CD14-positive monocyte (primary cell): ENCODE results near the gene TBX10. TPM values are rescaled to one million over a fixed set of nuclear protein-coding genes. Genes with fewer than 3 reads are reported as not detected.

ENCODE experiments used
- DNase-seq, 3 donors: peaks; one replicate each; pipeline ENCODE4 v3.0.0-alpha.2; 2011 to 2022
- H2AFZ ChIP-seq: 2 replicates; pipeline ENCODE4 v1.6.0; 2012; ENCODE audit warnings: mild to moderate bottlenecking, low read depth, low read length, inconsistent platforms; ENCODE audit not compliant: insufficient read depth, poor library complexity, severe bottlenecking
- H3K27ac ChIP-seq, 2 donors: 1 replicate in 1 of 2; 2 replicates in 1 of 2; pipeline ENCODE4 v1.5.1; 2012 to 2013; ENCODE audit warnings: low read length in 2 of 2, control low read depth in 1 of 2, inconsistent platforms in 1 of 2, low read depth in 1 of 2, mild to moderate bottlenecking in 1 of 2
- H3K27me3 ChIP-seq, 2 donors: one replicate each; pipeline versions ENCODE4 v1.6.0 to v1.6.1; 2011 to 2013; ENCODE audit warnings: low read length in 2 of 2; ENCODE audit not compliant: control insufficient read depth in 2 of 2, insufficient read depth in 2 of 2
- H3K36me3 ChIP-seq, 2 donors: replicated peaks in 1 of 2; 1 replicate in 1 of 2; 2 replicates in 1 of 2; pipeline versions ENCODE4 v1.5.1 to v1.6.1; 2012 to 2013; ENCODE audit warnings: low read length in 2 of 2, control low read depth in 1 of 2, inconsistent platforms in 1 of 2, mild to moderate bottlenecking in 1 of 2; ENCODE audit not compliant: insufficient read depth in 2 of 2, control insufficient read depth in 1 of 2
- H3K4me1 ChIP-seq, 2 donors: 1 replicate in 1 of 2; 2 replicates in 1 of 2; pipeline versions ENCODE4 v1.5.1 to v1.6.1; 2012 to 2013; ENCODE audit warnings: low read length in 2 of 2, control low read depth in 1 of 2, inconsistent platforms in 1 of 2, mild to moderate bottlenecking in 1 of 2, moderate library complexity in 1 of 2; ENCODE audit not compliant: insufficient read depth in 2 of 2, control insufficient read depth in 1 of 2
- H3K4me2 ChIP-seq: replicated peaks from 2 replicates; pipeline ENCODE3; 2012; ENCODE audit warnings: low read length, moderate library complexity, mild to moderate bottlenecking; ENCODE audit not compliant: poor library complexity, severe bottlenecking; ENCODE audit errors: extremely low read depth
- H3K4me3 ChIP-seq, 3 experiments: fragments of 200-600 bp in 1 of 3; sonication (generic) in 1 of 3; replicated peaks in 1 of 3; 1 replicate in 2 of 3; 2 replicates in 1 of 3; pipeline ENCODE4 v1.5.1; 2011 to 2013; ENCODE audit warnings: low read length in 3 of 3, mild to moderate bottlenecking in 3 of 3, control low read depth in 2 of 3, low read depth in 2 of 3, inconsistent platforms in 1 of 3, moderate library complexity in 1 of 3
- H3K79me2 ChIP-seq: 2 replicates; pipeline ENCODE4 v1.6.0; 2012; ENCODE audit warnings: mild to moderate bottlenecking, control low read depth, inconsistent platforms, low read length, moderate library complexity; ENCODE audit not compliant: insufficient read depth
- H3K9ac ChIP-seq: 2 replicates; pipeline ENCODE4 v1.6.0; 2017; ENCODE audit warnings: low read length, mild to moderate bottlenecking; ENCODE audit not compliant: insufficient read depth, poor library complexity, severe bottlenecking
- H3K9me3 ChIP-seq, 2 donors: replicated peaks in 1 of 2; 1 replicate in 1 of 2; 2 replicates in 1 of 2; pipeline versions ENCODE4 v1.5.1 to v1.6.1; 2012 to 2013; ENCODE audit warnings: low read length in 2 of 2, control low read depth in 1 of 2; ENCODE audit not compliant: control insufficient read depth in 1 of 2, insufficient read depth in 1 of 2
- H4K20me1 ChIP-seq: 2 replicates; pipeline ENCODE4 v1.6.0; 2012; ENCODE audit warnings: mild to moderate bottlenecking, low read length, control low read depth, moderate library complexity; ENCODE audit not compliant: insufficient read depth
- H3K27ac Mint-ChIP-seq, 7 donors: one replicate each; pipeline ENCODE4 v1.8.0; 2020; ENCODE audit warnings: mild to moderate bottlenecking in 7 of 7, mixed read lengths in 7 of 7, moderate library complexity in 6 of 7, inconsistent platforms in 2 of 7
- H3K27me3 Mint-ChIP-seq, 3 donors: one replicate each; pipeline ENCODE4 v1.8.0; 2021 to 2022; ENCODE audit warnings: low read depth in 3 of 3, mild to moderate bottlenecking in 3 of 3, mixed read lengths in 3 of 3, moderate library complexity in 3 of 3, inconsistent platforms in 1 of 3
- H3K36me3 Mint-ChIP-seq, 2 donors: one replicate each; pipeline ENCODE4 v1.8.0; 2020; ENCODE audit warnings: mixed read lengths in 2 of 2, inconsistent platforms in 1 of 2, mild to moderate bottlenecking in 1 of 2
- H3K4me1 Mint-ChIP-seq: one replicate; pipeline ENCODE4 v1.8.0; 2020; ENCODE audit warnings: mild to moderate bottlenecking, mixed read lengths
- H3K4me3 Mint-ChIP-seq, 2 donors: one replicate each; pipeline ENCODE4 v1.8.0; 2020; ENCODE audit warnings: mild to moderate bottlenecking in 2 of 2, mixed read lengths in 2 of 2, moderate library complexity in 1 of 2
- H3K9me3 Mint-ChIP-seq, 7 donors: one replicate each; pipeline ENCODE4 v1.8.0; 2020 to 2022; ENCODE audit warnings: mixed read lengths in 7 of 7, mild to moderate bottlenecking in 6 of 7, moderate library complexity in 6 of 7, inconsistent platforms in 2 of 7
- CTCF ChIP-seq: fragments of 200-600 bp; IDR thresholded peaks from one replicate; pipeline ENCODE4 v1.8.0; 2022; ENCODE audit warnings: antibody characterized with exemption, mild to moderate bottlenecking
- WGBS: methylation state at CpG from one replicate; pipeline ENCODE4 v1.1.5; 2013; ENCODE audit warnings: missing lambda C conversion rate; ENCODE audit not compliant: insufficient coverage; 5-methylcytosine and 5-hydroxymethylcytosine counted together
- intact Hi-C, 2 donors: fragments of 100-400 bp; cut with micrococcal nuclease; formaldehyde crosslinking; loops; one replicate each; pipeline versions ENCODE4 v1.15.0 to v1.15.1; 2023
- polyA plus RNA-seq, 3 donors: library from polyadenylated mRNA; depleted of rRNA in 1 of 3; unstranded in 2 of 3; stranded (reverse) in 1 of 3; fragments of 300-500 nt in 2 of 3; fragments of >200 nt in 1 of 3; fragmentation: Illumina TruSeq in 2 of 3; gene quantifications; 1 replicate in 2 of 3; 2 replicates in 1 of 3; pipeline ENCODE4 v1.2.3, GENCODE V29; 2012 to 2021

TBX10 gene
- polyA plus RNA-seq, 3 donors, result not detected

DNA sequence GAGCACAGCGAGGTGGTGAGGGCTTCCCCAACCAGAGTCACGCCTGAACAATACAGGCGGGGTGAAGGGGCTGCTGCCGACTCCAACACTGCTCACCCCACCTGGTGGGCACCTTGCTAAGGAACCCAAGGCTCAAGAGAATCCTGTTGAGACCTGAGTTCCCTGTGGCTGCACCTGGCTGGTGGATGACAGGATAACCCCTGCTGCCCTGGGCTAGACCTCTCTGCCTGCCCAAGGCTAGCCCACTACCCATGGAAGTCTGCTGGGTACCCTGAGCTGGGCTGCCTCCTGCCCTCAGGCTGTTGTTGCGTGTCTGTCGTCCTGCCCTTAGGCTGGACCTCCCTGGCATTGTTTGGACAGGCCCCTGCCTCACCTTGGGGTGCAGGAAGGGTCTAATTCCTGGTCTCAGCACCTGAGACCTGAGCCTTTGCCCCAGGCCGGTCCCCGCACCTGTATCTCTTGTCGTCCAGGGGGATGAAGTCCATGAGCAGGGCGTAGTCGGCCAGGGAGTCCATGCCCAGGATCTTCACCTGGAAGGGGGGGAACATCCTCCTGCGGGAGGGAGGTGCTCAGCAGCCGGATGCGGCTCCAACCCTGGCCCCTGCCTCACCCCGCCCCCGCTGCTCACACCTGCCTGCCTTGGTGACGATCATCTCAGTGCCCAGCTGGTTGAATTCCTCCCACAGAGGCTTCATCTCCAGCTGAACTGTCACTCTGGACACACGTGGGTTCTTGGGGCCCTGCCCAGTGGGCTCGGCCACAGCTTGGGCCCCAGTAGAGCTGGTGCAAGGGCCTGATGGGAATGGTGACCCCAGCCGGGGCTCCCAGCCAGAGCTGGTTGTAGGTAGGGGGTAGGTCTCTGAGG, 5.0 kb downstream of the TBX10 start:
- Mint-ChIP-seq H3K9me3 (peaks cover 0 to 6% (median 2%) of the 10 kb centered on the region in 7 donors), H3K27me3 (peaks cover 0 to 4% (median 4%) of the 10 kb centered on the region in 3 donors), H3K4me1 (peaks cover 17% of the 10 kb centered on the region), H3K36me3 (no peaks in the 10 kb centered on the region), H3K4me3 (no peak overlapping the region), H3K27ac (no peak overlapping the region)
- peaks cover 10 to 22% of the 10 kb centered on the region in 2 donors for H3K4me1 ChIP-seq
- H3K27me3 ChIP-seq, result no peaks in the 10 kb centered on the region
- intact Hi-C loops, result loop anchor here in 1 of 2 donors (5.0 kb wide), 1 partner anchor 173 kb away; no protein-coding TSS in a partner anchor
- DNase-seq, result no peak
- H3K9ac ChIP-seq, result no peak overlapping the region
- no peaks in the 10 kb centered on the region for H4K20me1 ChIP-seq
- no peak overlapping the region for H2AFZ ChIP-seq
- no peaks in the 10 kb centered on the region for H3K79me2 ChIP-seq
- 94% methylated on average over 17 of the region's 20 CpGs for WGBS
- H3K36me3 ChIP-seq, result no peaks in the 10 kb centered on the region
- H3K27ac ChIP-seq, result no peak overlapping the region
- H3K9me3 ChIP-seq, result no peaks in the 10 kb centered on the region
- no peak overlapping the region for H3K4me3 ChIP-seq
- no peak overlapping the region for H3K4me2 ChIP-seq
- no peak for TF ChIP-seq CTCF

DNA sequence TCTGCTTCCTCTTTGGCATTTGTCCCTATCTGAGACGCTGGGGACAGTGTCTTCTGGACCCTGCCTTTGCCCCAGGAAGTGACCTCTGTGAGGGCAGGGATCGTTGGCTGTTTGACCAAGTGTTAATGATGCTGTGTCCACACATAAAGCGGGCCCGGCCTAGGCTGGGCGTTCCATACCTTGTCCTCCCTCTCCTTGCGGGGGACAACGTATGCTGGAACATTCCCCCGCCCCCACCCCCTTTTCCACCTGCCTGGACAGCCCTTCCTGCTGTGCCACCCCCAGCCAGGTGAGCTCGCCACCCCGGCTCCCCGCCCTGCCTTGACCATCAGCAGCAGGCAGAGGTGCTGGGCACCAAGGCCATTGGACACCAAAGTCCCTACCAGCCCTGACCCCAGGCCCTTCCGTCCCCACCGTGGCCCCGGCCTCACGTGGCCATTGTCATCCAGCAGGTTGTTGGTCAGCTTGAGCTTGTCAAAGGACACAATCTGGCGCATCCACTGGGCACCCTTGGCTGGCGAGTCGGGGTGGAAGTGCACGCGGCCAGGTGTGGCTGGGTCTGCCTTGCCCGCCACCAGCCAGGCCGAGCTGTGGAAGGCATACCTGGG, 5.7 kb downstream of the TBX10 start:
- H3K4me1 Mint-ChIP-seq, result peaks cover 19% of the 10 kb centered on the region
- no peak overlapping the region for H3K4me3 Mint-ChIP-seq
- no peak overlapping the region for H3K27ac ChIP-seq
- H3K36me3 ChIP-seq, result no peaks in the 10 kb centered on the region
- no peaks in the 10 kb centered on the region for H3K79me2 ChIP-seq
- H3K27me3 Mint-ChIP-seq, result peaks cover 0 to 4% (median 4%) of the 10 kb centered on the region in 3 donors
- intact Hi-C loops, result loop anchor here in 1 of 2 donors (5.0 kb wide), 1 partner anchor 173 kb away; no protein-coding TSS in a partner anchor
- DNase-seq, result peak in 1 of 3 donors; percentile 3
- peaks cover 0 to 6% (median 2%) of the 10 kb centered on the region in 7 donors for H3K9me3 Mint-ChIP-seq
- H3K9me3 ChIP-seq, result no peaks in the 10 kb centered on the region
- H2AFZ ChIP-seq, result no peak overlapping the region
- 88% methylated on average over 21 of the region's 22 CpGs for WGBS
- no peak overlapping the region for H3K4me3 ChIP-seq
- no peak overlapping the region for H3K27ac Mint-ChIP-seq
- TF ChIP-seq CTCF, result no peak
- no peaks in the 10 kb centered on the region for H3K27me3 ChIP-seq
- no peaks in the 10 kb centered on the region for H3K36me3 Mint-ChIP-seq
- no peak overlapping the region for H3K4me2 ChIP-seq
- H3K4me1 ChIP-seq, result peaks cover 15 to 30% of the 10 kb centered on the region in 2 donors
- H4K20me1 ChIP-seq, result no peaks in the 10 kb centered on the region
- H3K9ac ChIP-seq, result no peak overlapping the region
